T-cell (primary cell): ENCODE results near the gene THTPA. TPM values are rescaled to one million over a fixed set of nuclear protein-coding genes. Genes with fewer than 3 reads are reported as not detected.

ENCODE experiments used
- ATAC-seq, 4 experiments: fragments of 200-7000 bp in 3 of 4; fragments of 150-1000 bp in 1 of 4; cut with Tn5 transposase; replicated peaks in 1 of 4; 1 replicate in 3 of 4; 2 replicates in 1 of 4; pipeline ENCODE4 v1.10.0; 2021; ENCODE audit warnings: moderate library complexity in 3 of 4, mild to moderate bottlenecking in 2 of 4, moderate number of reproducible peaks in 1 of 4
- CTCF ChIA-PET, 2 donors: fragments of 300-600 bp; sonication (Branson Sonifier 250); formaldehyde crosslinking; loops; one replicate each; lab custom pipeline; 2022; ENCODE audit warnings: antibody characterized with exemption in 2 of 2; lab: Charles Lee
- POLR2A ChIA-PET, 2 donors: fragments of 300-600 bp; sonication (Branson Sonifier 250); formaldehyde crosslinking; loops; one replicate each; lab custom pipeline; 2022; ENCODE audit warnings: antibody characterized with exemption in 2 of 2; lab: Charles Lee
- DNase-seq, 35 experiments: peaks; one replicate each; pipeline versions ENCODE4 v3.0.0 to v3.0.0-alpha.2; 2013 to 2023
- H3K27ac ChIP-seq: one replicate; pipeline ENCODE4 v1.5.1; 2013; ENCODE audit warnings: low read length
- H3K27me3 ChIP-seq, 2 experiments: replicated peaks in 1 of 2; 1 replicate in 1 of 2; 2 replicates in 1 of 2; pipeline versions ENCODE4 v1.6.1 to v1.7.0; 2013; ENCODE audit warnings: low read length in 1 of 2, mixed read lengths in 1 of 2; ENCODE audit not compliant: control insufficient read depth in 2 of 2, insufficient read depth in 2 of 2; ENCODE audit errors: extremely low read depth in 1 of 2
- H3K36me3 ChIP-seq, 2 donors: 1 replicate in 1 of 2; 2 replicates in 1 of 2; pipeline versions ENCODE4 v1.6.1 to v1.7.0; 2013; ENCODE audit warnings: low read length in 1 of 2; ENCODE audit not compliant: control insufficient read depth in 2 of 2, insufficient read depth in 1 of 2; ENCODE audit errors: extremely low read depth in 1 of 2
- H3K4me1 ChIP-seq, 2 experiments: 1 replicate in 1 of 2; 2 replicates in 1 of 2; pipeline versions ENCODE4 v1.6.1 to v1.7.0; 2013; ENCODE audit warnings: low read length in 2 of 2, mixed read lengths in 1 of 2; ENCODE audit not compliant: insufficient read depth in 2 of 2, control insufficient read depth in 1 of 2; ENCODE audit errors: extremely low read depth in 1 of 2
- H3K4me3 ChIP-seq, 2 donors: 1 replicate in 1 of 2; 2 replicates in 1 of 2; pipeline versions ENCODE4 v1.5.1 to v1.7.0; 2013; ENCODE audit warnings: mild to moderate bottlenecking in 2 of 2, low read length in 1 of 2, moderate library complexity in 1 of 2; ENCODE audit not compliant: control insufficient read depth in 1 of 2; ENCODE audit errors: extremely low read depth in 1 of 2
- H3K9me3 ChIP-seq: 2 replicates; pipeline ENCODE4 v1.7.0; 2013
- H3K27ac Mint-ChIP-seq, 2 donors: one replicate each; pipeline ENCODE4 v1.8.0; 2020 to 2021; ENCODE audit warnings: mild to moderate bottlenecking in 2 of 2, mixed read lengths in 2 of 2
- H3K27me3 Mint-ChIP-seq, 2 donors: one replicate each; pipeline ENCODE4 v1.8.0; 2021 to 2022; ENCODE audit warnings: mixed read lengths in 2 of 2
- H3K36me3 Mint-ChIP-seq: one replicate; pipeline ENCODE4 v1.8.0; 2021; ENCODE audit warnings: mixed read lengths
- H3K4me1 Mint-ChIP-seq, 3 donors: one replicate each; pipeline ENCODE4 v1.8.0; 2020 to 2022; ENCODE audit warnings: mixed read lengths in 3 of 3, mild to moderate bottlenecking in 1 of 3
- H3K4me3 Mint-ChIP-seq, 3 donors: one replicate each; pipeline ENCODE4 v1.8.0; 2020 to 2022; ENCODE audit warnings: mild to moderate bottlenecking in 3 of 3, mixed read lengths in 3 of 3, moderate library complexity in 3 of 3
- H3K9me3 Mint-ChIP-seq, 3 donors: one replicate each; pipeline ENCODE4 v1.8.0; 2020 to 2022; ENCODE audit warnings: mixed read lengths in 3 of 3
- WGBS: methylation state at CpG from one replicate; pipeline ENCODE4 v1.1.5; 2013; ENCODE audit warnings: missing lambda C conversion rate; ENCODE audit not compliant: insufficient coverage; 5-methylcytosine and 5-hydroxymethylcytosine counted together
- total RNA-seq, 35 experiments: library from RNA in 6 of 35; stranded (reverse) in 6 of 35; fragments of 120-200 nt in 1 of 35; gene quantifications; one replicate each; pipeline versions ENCODE4 v1.2.1 to v1.2.4 and lab custom pipeline; 2013 to 2026

The THTPA gene
- total RNA-seq, 5 donors from 2014 or later (not counting 1 experiment from before 2014, with no cell fraction given) = 13.3 to 26.4 (median 20.5) TPM

GRCh38 chr14:23564181-23564812 is 8.2 kb downstream of the THTPA start:
- ChIA-PET CTCF (interaction anchor here (0.6 to 9.2 kb wide), 5 partner anchors 15 to 570 kb away, joined by 3 to 107 read pairs (median 4); no protein-coding TSS in a partner anchor), POLR2A (no interaction called here)
- Mint-ChIP-seq H3K4me1 (peaks cover 35 to 53% (median 43%) of the 10 kb centered on the region in 3 donors), H3K27me3 (no peaks in the 10 kb centered on the region), H3K4me3 (no peak overlapping the region), H3K36me3 (peaks cover 43% of the 10 kb centered on the region), H3K27ac (peak overlapping the region in 1 of 2 donors; percentile 51), H3K9me3 (no peaks in the 10 kb centered on the region)
- H3K27me3 ChIP-seq = no peaks in the 10 kb centered on the region
- ATAC-seq (no peak), DNase-seq (no peak)
- peaks cover 13 to 69% of the 10 kb centered on the region in 2 donors for H3K36me3 ChIP-seq
- H3K27ac ChIP-seq = no peak overlapping the region
- H3K4me3 ChIP-seq = no peak overlapping the region
- peaks cover 9 to 40% of the 10 kb centered on the region in 2 experiments for H3K4me1 ChIP-seq
- 93% methylated on average over 7 of the region's 13 CpGs for WGBS
- no peaks in the 10 kb centered on the region for H3K9me3 ChIP-seq

DNA sequence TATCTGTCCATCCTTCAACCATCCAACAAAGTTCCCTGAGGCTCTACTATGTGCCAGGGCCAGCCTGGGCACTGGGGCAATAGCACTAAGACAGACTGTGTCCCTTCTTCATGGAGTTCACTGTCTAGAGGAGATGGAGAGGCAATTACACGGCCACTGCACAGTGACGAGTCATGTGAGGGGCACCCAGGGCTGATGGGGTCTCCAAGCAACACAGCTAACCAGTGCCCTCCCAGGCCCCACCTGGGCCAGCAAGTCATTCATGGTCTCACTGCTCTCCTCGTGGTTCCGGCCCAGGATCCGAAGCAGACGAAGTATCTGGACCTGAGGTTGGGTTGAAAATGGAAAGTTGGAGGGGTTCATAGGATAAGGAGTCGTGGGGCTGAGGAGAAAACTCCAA is 8.8 kb downstream of the THTPA start:
- DNase-seq = no peak

DNA sequence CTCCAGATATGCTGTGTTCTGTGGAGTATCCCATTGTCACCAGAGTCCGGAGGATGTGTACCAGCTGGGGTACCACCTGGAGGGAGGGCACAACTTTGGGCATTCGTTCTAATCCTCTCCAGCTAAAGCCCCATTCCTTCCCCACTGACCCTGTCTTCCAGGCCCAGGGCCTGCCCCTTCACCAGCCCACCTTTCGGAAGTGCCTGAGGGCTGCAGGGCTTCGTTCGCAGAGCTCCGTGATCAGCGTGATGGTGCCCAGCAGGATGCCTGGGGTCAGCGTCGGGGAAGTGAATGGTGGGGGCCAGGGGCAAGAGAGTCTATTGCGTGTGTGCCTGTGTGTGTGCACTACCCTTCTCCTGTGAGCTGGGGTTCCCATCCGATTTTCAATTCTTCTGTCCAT is 9.6 kb downstream of the THTPA start:
- no peaks in the 10 kb centered on the region for H3K9me3 Mint-ChIP-seq
- no peaks in the 10 kb centered on the region for H3K27me3 ChIP-seq
- H3K36me3 ChIP-seq = peaks cover 10 to 56% of the 10 kb centered on the region in 2 donors
- H3K4me3 Mint-ChIP-seq = peak overlapping the region in 2 of 3 donors; percentile 47 to 98
- no peak for ATAC-seq
- WGBS = 91% methylated on average over 10 of the region's 11 CpGs
- H3K4me1 ChIP-seq = peaks cover 9 to 38% of the 10 kb centered on the region in 2 experiments
- ChIA-PET POLR2A (no interaction called here), CTCF (interaction anchor here in 1 of 2 donors (0.5 kb wide), 1 partner anchor 24 kb away, joined by 7 read pairs; no protein-coding TSS in a partner anchor)
- H3K4me3 ChIP-seq = no peak overlapping the region
- H3K4me1 Mint-ChIP-seq = peaks cover 35 to 48% (median 37%) of the 10 kb centered on the region in 3 donors
- peak overlapping the region in 1 of 2 donors; percentile 61 for H3K27ac Mint-ChIP-seq
- H3K27ac ChIP-seq = no peak overlapping the region
- no peaks in the 10 kb centered on the region for H3K27me3 Mint-ChIP-seq
- H3K9me3 ChIP-seq = no peaks in the 10 kb centered on the region
- no peak for DNase-seq
- H3K36me3 Mint-ChIP-seq = peaks cover 35% of the 10 kb centered on the region

More for the DNA sequence above, 8.8 kb downstream of the THTPA start:
- POLR2A ChIA-PET = no interaction called here
- H3K4me3 Mint-ChIP-seq = peak overlapping the region in 1 of 3 donors; percentile 17
- no peaks in the 10 kb centered on the region for H3K9me3 Mint-ChIP-seq
- Histone ChIP-seq H3K27me3 (no peaks in the 10 kb centered on the region), H3K4me3 (no peak overlapping the region), H3K9me3 (no peaks in the 10 kb centered on the region), H3K36me3 (peaks cover 10 to 63% of the 10 kb centered on the region in 2 donors), H3K4me1 (peaks cover 9 to 38% of the 10 kb centered on the region in 2 experiments), H3K27ac (no peak overlapping the region)
- no peaks in the 10 kb centered on the region for H3K27me3 Mint-ChIP-seq
- 100% methylated on average over 2 of the region's 7 CpGs for WGBS
- ATAC-seq = no peak
- peaks cover 40% of the 10 kb centered on the region for H3K36me3 Mint-ChIP-seq
- CTCF ChIA-PET = interaction anchor here in 1 of 2 donors (0.6 kb wide), 2 partner anchors 26 to 570 kb away, joined by 3 to 5 read pairs; no protein-coding TSS in a partner anchor
- peaks cover 35 to 51% (median 43%) of the 10 kb centered on the region in 3 donors for H3K4me1 Mint-ChIP-seq
- H3K27ac Mint-ChIP-seq = peak overlapping the region in 1 of 2 donors; percentile 48

DNA sequence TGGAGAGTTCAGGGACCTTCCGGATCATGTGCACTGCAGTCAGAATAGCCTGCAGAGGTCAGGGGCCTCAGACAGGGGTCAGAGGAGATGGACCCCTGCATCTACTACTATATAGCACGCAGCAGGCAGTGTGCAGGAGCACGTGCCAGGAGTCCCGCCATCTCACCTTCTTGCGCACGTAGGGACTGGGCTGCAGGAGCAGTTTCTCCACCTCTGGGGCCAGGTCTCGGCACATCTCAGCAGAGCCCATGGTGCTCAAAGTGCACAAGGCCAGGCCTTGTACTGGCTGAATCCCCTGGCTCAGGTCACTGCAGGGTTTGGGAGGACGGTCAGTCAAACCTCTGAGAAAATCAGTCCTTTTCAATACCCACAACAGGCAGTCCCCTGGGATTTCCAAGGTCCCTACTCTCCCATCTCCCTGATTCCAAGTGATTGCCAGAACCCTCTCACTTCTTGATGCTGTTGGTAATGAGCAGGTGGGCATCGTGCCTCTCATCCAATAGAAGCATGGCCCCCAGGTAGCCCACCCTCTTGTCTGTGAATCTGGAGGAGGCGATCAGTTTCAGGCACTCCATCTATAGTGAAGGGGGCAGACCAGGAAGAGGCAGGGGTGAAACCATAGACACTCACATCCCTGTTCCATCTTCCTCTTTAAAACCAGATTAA is 10.2 kb downstream of the THTPA start:
- ATAC-seq (no peak), DNase-seq (no peak)
- no peaks in the 10 kb centered on the region for H3K9me3 ChIP-seq
- peak overlapping the region; percentile 89 to 95 for H3K4me3 ChIP-seq
- POLR2A ChIA-PET = no interaction called here
- 98% methylated on average over 6 of the region's 10 CpGs for WGBS
- Mint-ChIP-seq H3K4me3 (peak overlapping the region; percentile 98 to 100 (median 99)), H3K27me3 (no peaks in the 10 kb centered on the region), H3K4me1 (peaks cover 35 to 46% (median 37%) of the 10 kb centered on the region in 3 donors), H3K9me3 (no peaks in the 10 kb centered on the region), H3K36me3 (peaks cover 30% of the 10 kb centered on the region), H3K27ac (peak overlapping the region; percentile 98 to 99)
- H3K4me1 ChIP-seq = peaks cover 9 to 38% of the 10 kb centered on the region in 2 experiments
- CTCF ChIA-PET = interaction anchor here in 1 of 2 donors (0.5 kb wide), 1 partner anchor 25 kb away, joined by 7 read pairs; no protein-coding TSS in a partner anchor
- no peak overlapping the region for H3K27ac ChIP-seq
- peaks cover 0 to 3% of the 10 kb centered on the region in 2 experiments for H3K27me3 ChIP-seq
- H3K36me3 ChIP-seq = peaks cover 10 to 50% of the 10 kb centered on the region in 2 donors

DNA sequence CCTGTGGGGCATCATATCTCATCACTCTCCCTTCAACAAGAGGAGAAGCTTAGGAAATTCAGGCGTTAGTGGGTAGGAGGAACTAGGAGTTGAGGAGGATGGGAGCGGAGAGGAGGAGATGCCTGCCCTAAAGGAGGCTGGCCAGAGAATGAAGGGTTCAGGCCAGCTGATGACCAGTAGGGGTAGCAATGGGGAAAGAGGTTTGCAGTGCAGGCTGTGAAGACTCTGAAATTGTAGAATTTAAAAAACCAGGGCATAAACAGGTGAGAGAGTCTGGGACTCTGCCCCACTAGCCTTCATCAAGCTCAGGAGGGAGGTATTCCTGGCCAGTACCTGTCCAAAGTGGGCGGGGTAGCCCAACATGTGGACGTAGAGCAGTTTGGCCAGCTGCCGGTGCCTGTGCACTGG is 10.7 kb downstream of the THTPA start:
- ChIA-PET CTCF (interaction anchor here in 1 of 2 donors (0.9 to 1.1 kb wide), 2 partner anchors 88 to 542 kb away, joined by 3 to 4 read pairs; no protein-coding TSS in a partner anchor), POLR2A (interaction anchor here (0.5 to 0.7 kb wide), 2 partner anchors 15 to 568 kb away, joined by 3 to 5 read pairs; no protein-coding TSS in a partner anchor)
- H3K27ac Mint-ChIP-seq = peak overlapping the region; percentile 98 to 99
- peaks cover 10 to 44% of the 10 kb centered on the region in 2 donors for H3K36me3 ChIP-seq
- H3K4me3 Mint-ChIP-seq = peak overlapping the region; percentile 98 to 100 (median 99)
- H3K9me3 Mint-ChIP-seq = no peaks in the 10 kb centered on the region
- peaks cover 26% of the 10 kb centered on the region for H3K36me3 Mint-ChIP-seq
- H3K27me3 ChIP-seq = peaks cover 0 to 8% of the 10 kb centered on the region in 2 experiments
- no peak for ATAC-seq
- WGBS = 35% methylated on average over 5 of the region's 5 CpGs
- peaks cover 9 to 38% of the 10 kb centered on the region in 2 experiments for H3K4me1 ChIP-seq
- no peaks in the 10 kb centered on the region for H3K27me3 Mint-ChIP-seq
- peaks cover 33 to 44% (median 37%) of the 10 kb centered on the region in 3 donors for H3K4me1 Mint-ChIP-seq
- H3K4me3 ChIP-seq = peak overlapping the region; percentile 89 to 95
- peak overlapping the region; percentile 78 for H3K27ac ChIP-seq
- no peaks in the 10 kb centered on the region for H3K9me3 ChIP-seq
- no peak for DNase-seq
